ENCODE results near the gene ST3GAL3. TPM values are rescaled to one million over a fixed set of nuclear protein-coding genes. Genes with fewer than 3 reads are reported as not detected.

ST3GAL3 gene
- total RNA-seq, 2 donors from 2014 or later: 26.3 to 36.0 TPM

DNA sequence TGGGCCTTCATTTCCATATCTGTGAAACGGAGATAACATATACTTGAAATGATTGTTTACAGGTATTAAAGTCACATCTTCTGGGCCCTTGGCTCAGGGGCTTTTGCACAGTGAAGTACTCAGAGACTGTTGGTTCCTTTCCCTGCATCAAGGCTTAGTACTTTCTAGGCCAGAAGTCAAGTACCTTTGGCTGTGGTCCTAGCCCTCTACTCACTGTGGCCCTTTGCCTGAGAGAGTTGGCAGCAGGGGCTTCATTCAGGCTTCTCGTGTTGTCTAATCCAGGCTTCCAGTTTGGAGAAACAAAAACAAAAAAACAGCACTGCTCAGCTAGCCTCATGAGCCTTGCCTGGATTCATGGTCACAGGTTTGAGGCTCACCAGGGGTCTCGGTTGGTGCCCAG, 254.4 kb downstream of the ST3GAL3 start:
- H3K27ac ChIP-seq: no peak overlapping the region
- no peaks in the 10 kb centered on the region for H3K27me3 ChIP-seq (replicated peaks; ENCODE audit: insufficient read depth)
- H3K4me3 ChIP-seq: no peak overlapping the region
- no peak for TF ChIP-seq CTCF (IDR thresholded peaks at IDR 0.05)
- no peak for DNase-seq (ENCODE audit: low spot score)
- no peaks in the 10 kb centered on the region for H3K9me3 ChIP-seq
- no peaks in the 10 kb centered on the region for H3K4me1 ChIP-seq (ENCODE audit: control insufficient read depth in 1 of 2, low read depth in 2 of 2)
- no peak for ATAC-seq (ENCODE audit: insufficient number of reproducible peaks, low FRiP score, low read depth)
- H3K36me3 ChIP-seq: peaks cover 51% of the 10 kb centered on the region

DNA sequence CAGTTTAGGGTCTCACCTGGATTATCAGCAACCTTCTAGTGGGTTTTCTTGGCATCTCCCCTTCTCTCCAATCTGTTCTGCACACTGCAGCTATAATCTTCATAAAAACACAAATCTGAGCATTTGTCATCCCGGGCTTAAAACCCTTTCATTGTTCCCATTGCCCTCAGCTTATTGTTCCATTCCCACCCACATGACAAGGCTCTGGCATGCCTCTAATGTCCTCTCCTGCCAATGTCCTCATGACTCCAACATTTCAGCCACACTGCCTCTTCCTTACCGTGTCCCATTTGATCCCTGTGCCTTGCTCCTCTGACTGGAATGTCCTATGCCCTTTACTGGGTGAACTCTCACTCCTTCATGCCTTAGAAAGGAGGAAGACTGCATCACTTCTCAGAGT, 255.0 kb downstream of the ST3GAL3 start:
- TF ChIP-seq CTCF (IDR thresholded peaks at IDR 0.05): no peak
- H3K27ac ChIP-seq: no peak overlapping the region
- no peaks in the 10 kb centered on the region for H3K9me3 ChIP-seq
- no peaks in the 10 kb centered on the region for H3K27me3 ChIP-seq (replicated peaks; ENCODE audit: insufficient read depth)
- no peak for DNase-seq (ENCODE audit: low spot score)
- no peak overlapping the region for H3K4me3 ChIP-seq
- no peak for ATAC-seq (ENCODE audit: insufficient number of reproducible peaks, low FRiP score, low read depth)
- H3K36me3 ChIP-seq: peaks cover 51% of the 10 kb centered on the region
- no peaks in the 10 kb centered on the region for H3K4me1 ChIP-seq (ENCODE audit: control insufficient read depth in 1 of 2, low read depth in 2 of 2)

GRCh38 chr1:43963006-43963405, 255.7 kb downstream of the ST3GAL3 start:
- no peak overlapping the region for H3K27ac ChIP-seq
- no peak overlapping the region for H3K4me3 ChIP-seq
- peaks cover 48% of the 10 kb centered on the region for H3K36me3 ChIP-seq
- no peak for TF ChIP-seq CTCF (IDR thresholded peaks at IDR 0.05)
- no peak for DNase-seq (ENCODE audit: low spot score)
- H3K4me1 ChIP-seq (ENCODE audit: control insufficient read depth in 1 of 2, low read depth in 2 of 2): no peaks in the 10 kb centered on the region
- ATAC-seq (ENCODE audit: insufficient number of reproducible peaks, low FRiP score, low read depth): no peak
- no peaks in the 10 kb centered on the region for H3K27me3 ChIP-seq (replicated peaks; ENCODE audit: insufficient read depth)
- H3K9me3 ChIP-seq: no peaks in the 10 kb centered on the region

DNA sequence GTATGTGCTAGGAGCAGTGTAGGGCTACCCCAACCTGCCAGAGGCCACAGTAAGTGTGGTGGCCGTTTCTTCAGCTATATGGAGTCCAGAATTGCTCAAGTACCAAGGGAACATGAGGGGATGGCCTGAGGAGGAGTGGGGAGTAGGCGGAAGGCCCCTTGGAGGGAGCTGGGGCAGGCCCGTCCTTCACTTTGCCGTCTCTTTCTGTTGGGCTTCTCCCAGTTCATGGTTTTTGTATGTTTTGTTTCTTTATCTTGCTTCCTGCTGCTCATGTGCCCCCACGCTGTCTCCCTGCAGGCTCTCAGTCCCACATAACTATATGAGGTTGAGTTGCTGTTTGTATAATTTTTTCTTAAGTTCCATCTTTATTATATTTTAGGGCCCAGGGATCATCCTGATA, 256.6 kb downstream of the ST3GAL3 start:
- no peak for TF ChIP-seq CTCF (IDR thresholded peaks at IDR 0.05)
- Histone ChIP-seq H3K9me3 (no peaks in the 10 kb centered on the region), H3K4me3 (no peak overlapping the region), H3K4me1 (ENCODE audit: control insufficient read depth in 1 of 2, low read depth in 2 of 2) (no peaks in the 10 kb centered on the region), H3K27ac (no peak overlapping the region), H3K36me3 (peaks cover 39% of the 10 kb centered on the region), H3K27me3 (replicated peaks; ENCODE audit: insufficient read depth) (no peaks in the 10 kb centered on the region)
- no peak for DNase-seq (ENCODE audit: low spot score)
- no peak for ATAC-seq (ENCODE audit: insufficient number of reproducible peaks, low FRiP score, low read depth)

DNA sequence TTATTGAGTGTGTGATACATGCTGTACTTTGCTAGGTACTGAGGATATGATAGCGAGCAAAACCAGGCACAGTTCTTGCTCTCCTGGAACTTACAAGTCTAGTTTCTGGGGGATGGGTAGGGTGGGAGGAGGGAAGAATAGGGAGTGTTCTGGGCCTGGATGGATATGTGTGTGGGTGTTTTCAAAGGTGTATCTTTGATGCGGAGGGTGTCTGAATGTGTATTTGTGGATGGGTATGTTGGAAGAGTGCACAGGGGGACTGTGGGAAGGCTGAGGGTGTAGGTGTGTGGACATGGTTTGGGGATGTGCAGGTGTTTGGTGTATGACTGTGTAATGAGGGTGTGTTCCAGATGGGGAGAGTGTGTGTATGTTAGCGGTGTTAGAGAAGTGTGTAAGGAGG, 258.0 kb downstream of the ST3GAL3 start:
- peaks cover under 1 to 9% of the 10 kb centered on the region in 2 donors for H3K4me1 ChIP-seq (ENCODE audit: control insufficient read depth in 1 of 2, low read depth in 2 of 2)
- H3K27ac ChIP-seq: no peak overlapping the region
- H3K9me3 ChIP-seq: no peaks in the 10 kb centered on the region
- H3K4me3 ChIP-seq: no peak overlapping the region
- DNase-seq (ENCODE audit: low spot score) (no peak), ATAC-seq (ENCODE audit: insufficient number of reproducible peaks, low FRiP score, low read depth) (no peak)
- H3K27me3 ChIP-seq (replicated peaks; ENCODE audit: insufficient read depth): no peaks in the 10 kb centered on the region
- TF ChIP-seq CTCF (IDR thresholded peaks at IDR 0.05): no peak
- H3K36me3 ChIP-seq: peaks cover 27% of the 10 kb centered on the region

All from thoracic aorta (tissue), 2 donors.